Activated naive CD4-positive, alpha-beta T cell treated with Interleukin-2 at 50 U/mL for 16 hours (primary cell): ENCODE measurements around the gene CD79A.

ENCODE experiments used
- DNase-seq: peaks from one replicate; pipeline ENCODE4 v3.0.0-alpha.2; 2020

CD79A gene

GRCh38 chr19:41920882-41921576, 44.0 kb downstream of the CD79A start:
- DNase-seq, result no peak

DNA sequence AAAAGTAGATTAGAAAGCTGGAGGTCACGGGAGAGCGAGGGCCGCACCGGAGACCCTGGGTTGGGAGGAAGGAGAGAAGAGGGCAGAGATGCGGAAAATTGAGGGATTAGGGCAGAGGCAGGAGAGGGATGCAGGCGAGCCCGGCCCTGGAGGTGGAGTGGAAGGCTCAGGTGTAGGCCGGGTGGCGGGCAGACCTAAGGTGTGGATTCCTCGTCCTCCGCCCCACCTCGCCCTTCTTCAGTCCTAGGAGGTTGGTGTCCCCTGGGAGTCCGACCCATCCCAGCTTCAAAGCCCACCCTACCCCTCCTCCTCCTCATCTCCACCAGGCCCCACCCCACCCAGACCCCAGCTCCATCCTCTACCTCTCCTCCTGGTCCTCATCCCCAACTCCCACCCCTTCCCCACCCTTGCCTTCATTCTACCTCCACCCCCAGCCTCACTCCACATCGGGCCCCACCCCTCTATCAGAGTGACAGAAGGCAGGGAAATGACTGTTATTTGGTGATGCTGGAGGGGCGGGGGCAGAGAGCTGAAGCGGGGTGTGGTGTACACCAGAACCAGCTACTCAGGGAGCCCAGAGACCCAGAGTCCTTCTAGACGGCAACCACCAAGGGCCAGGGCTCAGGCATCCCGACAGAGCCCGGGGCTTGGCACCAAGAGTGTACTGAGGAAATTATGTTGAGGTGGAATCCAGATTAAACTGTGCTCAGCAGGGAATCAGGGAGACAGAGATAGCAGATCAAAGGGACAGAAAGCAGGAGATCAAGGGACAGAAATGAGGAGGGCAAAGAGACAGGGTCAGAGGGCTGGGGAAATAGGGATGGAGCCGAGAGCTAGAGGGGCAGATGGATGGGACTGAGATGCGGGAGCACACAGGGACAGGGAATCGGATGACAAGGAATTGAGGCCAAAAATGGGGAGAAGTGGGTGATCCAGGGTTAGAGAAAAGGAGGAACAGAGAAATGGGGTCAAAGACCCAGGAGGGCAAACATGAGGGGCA, 44.8 kb downstream of the CD79A start:
- no peak for DNase-seq

DNA sequence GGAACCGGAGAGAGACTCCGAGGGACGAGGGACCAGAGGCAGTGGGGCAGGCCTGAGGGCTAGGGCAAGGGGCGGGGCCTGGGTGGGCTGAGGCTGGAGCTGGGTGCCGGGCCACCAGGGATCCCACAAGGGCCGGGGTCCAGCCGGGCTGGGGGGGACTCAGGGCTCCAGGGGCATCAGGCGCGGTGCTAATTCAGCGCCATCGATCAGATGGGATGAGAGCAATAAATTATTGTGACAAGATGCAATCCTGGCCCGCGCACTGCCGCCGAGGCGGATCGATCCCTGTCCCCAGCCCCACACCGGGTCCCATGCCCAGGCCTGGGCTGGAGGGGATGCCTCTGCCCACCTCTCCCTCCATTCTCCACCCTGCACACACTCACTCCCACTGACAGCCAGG, 45.5 kb downstream of the CD79A start:
- DNase-seq, result no peak

GRCh38 chr19:41923045-41923788, 46.1 kb downstream of the CD79A start:
- no peak for DNase-seq

- no peak for DNase-seq
Observed at GRCh38 chr19:41924151-41925145, 47.4 kb downstream of the CD79A start.

DNA sequence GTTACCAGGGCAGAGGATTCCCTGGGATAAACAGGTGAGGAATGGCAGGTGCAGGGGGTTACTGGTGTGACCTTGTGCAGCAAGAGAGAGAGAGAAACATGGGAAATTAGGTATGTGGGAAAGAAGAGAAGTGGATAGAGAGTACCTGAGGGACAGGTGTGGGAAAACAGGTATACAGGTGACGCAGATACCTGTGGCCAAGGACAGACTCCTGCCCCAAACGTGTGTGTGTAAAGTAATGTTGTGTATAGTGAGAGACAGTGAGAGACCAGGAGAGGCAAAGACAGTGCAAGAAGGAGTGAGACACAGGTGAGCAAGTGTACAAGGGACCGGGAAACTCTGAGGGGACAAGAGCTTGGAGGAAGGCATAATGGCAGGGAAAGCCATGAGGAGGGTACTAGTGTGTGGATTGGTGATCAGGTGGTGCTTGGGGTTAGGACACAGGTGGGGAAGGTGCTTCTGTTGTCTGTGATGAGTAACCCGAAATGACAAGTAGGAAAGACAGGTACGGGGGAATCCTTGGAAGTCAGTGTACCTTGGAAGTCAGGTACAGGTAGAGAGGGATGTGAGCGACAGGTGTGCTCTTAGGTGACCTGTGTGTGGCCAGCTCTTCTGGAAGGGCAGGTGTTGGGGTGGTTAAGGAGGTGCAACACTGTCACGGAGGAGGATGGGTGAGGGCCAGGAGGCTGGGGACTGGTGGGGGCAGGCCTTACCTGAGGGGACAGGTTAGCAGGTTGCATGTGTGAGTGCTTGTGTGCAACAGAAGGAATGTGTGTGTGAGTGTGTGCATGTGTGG, 48.3 kb downstream of the CD79A start:
- DNase-seq, result no peak

DNA sequence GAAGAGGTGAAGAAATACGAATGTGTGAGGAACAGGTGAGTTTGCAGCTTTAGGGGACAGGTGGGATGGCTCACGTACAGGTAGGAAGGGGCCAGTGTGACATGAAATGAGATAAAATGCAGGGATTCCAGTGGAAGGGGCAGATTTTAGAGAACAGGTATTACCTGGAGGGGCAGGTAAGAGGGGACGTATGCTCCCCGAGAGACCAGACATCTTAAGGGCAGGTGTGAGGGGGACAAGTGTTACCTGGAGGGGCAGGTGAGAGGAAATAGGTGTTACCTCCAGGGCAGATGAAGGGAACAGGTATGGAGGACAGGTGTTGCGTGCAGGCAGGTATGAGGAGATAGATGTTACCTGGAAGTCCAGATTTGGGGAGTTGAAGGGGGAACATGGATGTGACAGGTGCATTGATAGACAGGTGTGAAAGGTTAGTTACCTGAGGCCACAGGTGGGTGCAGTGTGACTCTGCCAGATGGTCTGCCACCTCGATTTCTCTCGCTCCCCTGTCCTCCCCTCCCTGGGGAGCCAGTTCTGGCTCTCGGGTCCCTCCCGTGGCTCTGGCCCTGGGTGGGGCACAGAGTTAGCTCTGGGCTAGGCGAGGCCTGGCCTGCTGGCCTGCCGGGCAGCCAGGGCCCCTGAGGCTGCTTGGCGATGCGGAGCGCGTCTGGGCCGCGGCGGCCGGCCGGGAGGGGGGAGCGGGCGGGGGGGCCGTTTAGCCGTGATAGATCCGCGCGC, 49.1 kb downstream of the CD79A start:
- no peak for DNase-seq

DNA sequence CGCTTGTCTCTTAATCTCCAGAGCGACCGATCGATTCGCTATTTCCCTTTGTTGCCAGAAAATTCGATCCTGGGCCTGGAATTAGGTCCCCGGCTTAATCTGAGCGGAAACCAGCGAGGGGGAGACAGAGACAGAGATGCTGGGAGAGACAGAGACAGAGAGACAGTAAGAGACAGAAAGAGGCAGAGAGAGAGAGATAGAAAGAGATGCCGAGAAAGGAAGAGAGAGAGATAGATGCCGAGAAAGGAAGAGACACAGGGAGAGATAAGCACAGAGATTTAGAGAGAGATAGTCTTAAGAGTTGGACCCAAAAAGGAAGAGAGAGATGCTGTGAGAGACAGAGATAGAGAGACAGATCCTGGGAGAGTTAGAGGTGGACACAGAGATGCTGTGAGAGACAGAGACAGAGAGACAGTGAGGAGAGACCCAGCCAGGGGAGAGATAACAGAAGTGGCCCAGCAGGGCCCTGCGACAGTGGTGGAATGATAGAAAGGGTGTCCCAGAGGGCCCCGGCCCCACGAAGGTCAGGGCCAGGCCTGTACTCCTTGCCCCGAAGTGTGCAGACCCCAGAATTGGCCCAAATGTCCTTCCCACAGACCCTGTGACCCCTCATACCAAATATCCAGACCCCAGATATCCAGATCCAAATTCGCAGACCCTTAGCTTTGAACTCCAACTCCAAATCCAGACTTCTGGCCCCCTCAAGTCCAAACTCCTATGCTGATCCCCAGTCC, 49.9 kb downstream of the CD79A start:
- DNase-seq, result no peak

- DNase-seq, result peak; percentile 41
Observed at GRCh38 chr19:41927497-41928192, 50.6 kb downstream of the CD79A start.

GRCh38 chr19:41928221-41928683, 51.2 kb downstream of the CD79A start, which contains the start of gene ERFL:
Gene ERFL (minus strand): TSS chr19:41928449. CDS start chr19:41912919, 15,530 bp downstream.
- DNase-seq, result peak; percentile 34

DNA sequence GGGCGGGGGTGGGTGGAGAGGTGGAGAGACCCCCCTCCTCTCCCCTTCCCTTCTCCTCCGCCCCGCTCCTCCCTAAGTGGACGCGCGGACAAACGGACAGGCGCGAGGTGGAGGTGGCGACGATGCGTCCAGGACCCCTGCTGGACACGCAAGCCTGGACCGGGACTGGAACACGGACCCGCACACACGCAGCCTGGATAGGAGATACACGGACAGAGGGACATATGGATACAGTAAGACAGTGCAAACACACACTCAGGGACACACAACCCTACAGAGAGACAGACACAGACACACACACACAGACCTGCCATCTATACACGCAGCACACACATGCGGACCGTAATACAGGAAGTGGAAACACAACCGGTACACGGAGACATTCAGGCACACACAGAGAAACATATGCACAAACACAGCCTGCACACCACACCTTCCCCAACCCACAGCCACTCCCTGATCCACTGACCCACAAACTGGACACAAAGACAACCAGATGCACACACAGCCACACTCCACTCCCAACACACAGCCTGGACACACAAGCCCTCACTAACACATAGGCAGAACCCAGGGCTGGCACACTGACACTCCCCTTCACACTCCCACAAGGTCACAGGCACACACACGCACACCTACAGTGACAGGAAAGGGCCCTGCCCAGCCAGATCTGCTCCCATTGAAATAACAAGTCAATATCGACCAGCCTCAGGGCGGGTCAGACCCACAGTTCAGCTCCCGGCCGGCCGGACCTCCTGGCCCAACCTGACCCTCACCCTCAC, 51.9 kb downstream of the CD79A start:
- DNase-seq, result no peak

- no peak for DNase-seq
Observed at GRCh38 chr19:41929536-41930071, 52.5 kb downstream of the CD79A start.

DNA sequence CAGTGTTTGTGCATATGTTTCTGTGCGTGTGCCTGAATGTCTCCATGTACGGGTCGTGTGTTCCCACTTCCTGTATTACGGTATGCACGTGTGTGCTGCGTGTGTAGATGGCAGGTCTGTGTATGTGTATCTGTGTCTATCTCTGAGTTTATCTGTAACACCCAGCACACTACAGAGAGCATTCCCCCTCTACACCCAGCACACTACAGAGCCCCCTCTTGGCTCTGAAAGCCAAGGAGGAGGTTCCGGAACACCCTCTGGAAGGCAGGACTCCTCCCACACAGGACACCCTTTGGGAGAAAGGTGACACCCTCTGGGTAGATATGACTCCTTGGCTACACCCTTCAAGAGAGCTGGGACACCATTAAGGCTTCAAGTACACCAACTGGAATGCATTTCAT, 53.2 kb downstream of the CD79A start:
- no peak for DNase-seq
